A673 (cell line): ENCODE data around the gene SERPINA4.

Source experiments
- CTCF ChIP-seq: fragments of 300-800, 200-600 bp; sonication (generic); conservative IDR thresholded peaks from 2 replicates; pipeline ENCODE4 v1.5.1; 2017; ENCODE audit warnings: low read depth, mild to moderate bottlenecking, antibody characterized with exemption, low read length, moderate library complexity, mixed read lengths
- EZH2 ChIP-seq: fragments of 200-600 bp; sonication (generic); IDR thresholded peaks from 2 replicates; pipeline ENCODE4 v1.6.1; 2017; ENCODE audit warnings: borderline replicate concordance, low read depth, mild to moderate bottlenecking, mixed read lengths, antibody characterized with exemption, low read length; ENCODE audit not compliant: poor library complexity, severe bottlenecking

GRCh38 chr14:94575730-94576585, 14.7 kb downstream of the SERPINA4 start:
- TF ChIP-seq CTCF (no peak), EZH2 (no peak)
